Measurements from ENCODE around the gene RPL27A.

DNA sequence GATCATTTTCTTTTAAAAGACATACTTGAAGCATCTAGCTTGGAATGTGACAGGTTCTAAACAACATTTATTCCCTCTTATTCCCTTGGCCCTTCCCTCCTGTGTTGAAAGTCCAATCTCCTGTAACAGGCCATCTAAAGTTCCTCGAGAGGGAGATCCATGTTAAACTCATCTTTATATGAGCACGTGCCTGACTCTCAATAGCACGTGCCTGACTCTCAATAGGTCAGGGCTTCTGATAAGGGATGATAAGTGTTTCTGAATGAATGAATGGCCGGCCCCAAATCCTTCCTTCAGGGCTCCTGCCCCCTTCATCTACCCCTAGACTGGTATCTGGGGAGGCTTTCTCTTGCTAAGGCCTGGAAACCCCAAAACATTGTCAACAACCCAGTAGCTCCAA, 27.2 kb downstream of the RPL27A start:
- TF ChIP-seq, protein P1, sequence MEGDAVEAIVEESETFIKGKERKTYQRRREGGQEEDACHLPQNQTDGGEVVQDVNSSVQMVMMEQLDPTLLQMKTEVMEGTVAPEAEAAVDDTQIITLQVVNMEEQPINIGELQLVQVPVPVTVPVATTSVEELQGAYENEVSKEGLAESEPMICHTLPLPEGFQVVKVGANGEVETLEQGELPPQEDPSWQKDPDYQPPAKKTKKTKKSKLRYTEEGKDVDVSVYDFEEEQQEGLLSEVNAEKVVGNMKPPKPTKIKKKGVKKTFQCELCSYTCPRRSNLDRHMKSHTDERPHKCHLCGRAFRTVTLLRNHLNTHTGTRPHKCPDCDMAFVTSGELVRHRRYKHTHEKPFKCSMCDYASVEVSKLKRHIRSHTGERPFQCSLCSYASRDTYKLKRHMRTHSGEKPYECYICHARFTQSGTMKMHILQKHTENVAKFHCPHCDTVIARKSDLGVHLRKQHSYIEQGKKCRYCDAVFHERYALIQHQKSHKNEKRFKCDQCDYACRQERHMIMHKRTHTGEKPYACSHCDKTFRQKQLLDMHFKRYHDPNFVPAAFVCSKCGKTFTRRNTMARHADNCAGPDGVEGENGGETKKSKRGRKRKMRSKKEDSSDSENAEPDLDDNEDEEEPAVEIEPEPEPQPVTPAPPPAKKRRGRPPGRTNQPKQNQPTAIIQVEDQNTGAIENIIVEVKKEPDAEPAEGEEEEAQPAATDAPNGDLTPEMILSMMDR (IDR thresholded peaks at IDR 0.05) = no peak
- TF ChIP-seq POLR2A (IDR thresholded peaks at IDR 0.05) = no peak
